RWPE2 (cell line): ENCODE measurements around the gene BAZ1A.

Experiments used
- ATAC-seq: fragments of 200-7000 bp; cut with Tn5 transposase; 3 replicates; pipeline ENCODE4 v1.9.1; 2021; ENCODE audit warnings: low read depth
- DNase-seq: peaks from one replicate; pipeline ENCODE4 v3.0.0-alpha.2; 2020; ENCODE audit warnings: low spot score
- H3K27ac ChIP-seq: fragments of 450-650 bp; 2 replicates; pipeline ENCODE4 v1.5.1; 2017; ENCODE audit warnings: mild to moderate bottlenecking; ENCODE audit not compliant: poor library complexity, severe bottlenecking
- H3K27me3 ChIP-seq: fragments of 250-450 bp; sonication (Bioruptor Pico); 2 replicates; pipeline ENCODE4 v1.5.1; 2021; ENCODE audit warnings: mild to moderate bottlenecking, moderate library complexity; ENCODE audit not compliant: insufficient read depth, poor library complexity, severe bottlenecking
- H3K36me3 ChIP-seq: fragments of 250-450 bp; sonication (Bioruptor Pico); 2 replicates; pipeline ENCODE4 v1.5.1; 2020; ENCODE audit warnings: low read depth, mild to moderate bottlenecking, moderate library complexity
- H3K4me1 ChIP-seq: fragments of 250-450 bp; sonication (Bioruptor Pico); 2 replicates; pipeline ENCODE4 v1.5.1; 2021; ENCODE audit warnings: mild to moderate bottlenecking, moderate library complexity; ENCODE audit not compliant: insufficient read depth, poor library complexity, severe bottlenecking
- H3K4me3 ChIP-seq: fragments of 250-450 bp; sonication (Bioruptor Pico); 2 replicates; pipeline ENCODE4 v1.5.1; 2021; ENCODE audit warnings: mild to moderate bottlenecking, moderate library complexity; ENCODE audit not compliant: severe bottlenecking
- H3K9me3 ChIP-seq: fragments of 250-450 bp; sonication (Bioruptor Pico); 2 replicates; pipeline ENCODE4 v1.5.1; 2021; ENCODE audit warnings: mild to moderate bottlenecking, moderate library complexity; ENCODE audit not compliant: severe bottlenecking
- CTCF ChIP-seq: fragments of 450-650 bp; IDR thresholded peaks from one replicate; pipeline ENCODE4 v1.5.1; 2017; ENCODE audit warnings: mild to moderate bottlenecking, moderate library complexity; ENCODE audit not compliant: poor library complexity, severe bottlenecking

The BAZ1A gene

GRCh38 chr14:34837801-34838322 lies 37.3 kb downstream of the BAZ1A start:
- H3K27ac ChIP-seq: no peak overlapping the region
- peaks cover 43% of the 10 kb centered on the region for H3K36me3 ChIP-seq
- no peak for TF ChIP-seq CTCF
- ATAC-seq (no peak), DNase-seq (no peak)
- H3K4me3 ChIP-seq: no peak overlapping the region
- H3K27me3 ChIP-seq: no peaks in the 10 kb centered on the region
- peaks cover 18% of the 10 kb centered on the region for H3K4me1 ChIP-seq
- H3K9me3 ChIP-seq: no peaks in the 10 kb centered on the region

GRCh38 chr14:34835312-34835711 lies 39.8 kb downstream of the BAZ1A start:
- no peak for ATAC-seq
- no peak for DNase-seq
- Histone ChIP-seq H3K27ac (no peak overlapping the region), H3K9me3 (no peaks in the 10 kb centered on the region), H3K4me1 (peaks cover 8% of the 10 kb centered on the region), H3K4me3 (no peak overlapping the region), H3K27me3 (no peaks in the 10 kb centered on the region), H3K36me3 (peaks cover 27% of the 10 kb centered on the region)
- no peak for TF ChIP-seq CTCF

GRCh38 chr14:34833549-34834523 lies 41.3 kb downstream of the BAZ1A start:
- no peaks in the 10 kb centered on the region for H3K27me3 ChIP-seq
- H3K4me1 ChIP-seq: peaks cover 8% of the 10 kb centered on the region
- peaks cover 20% of the 10 kb centered on the region for H3K36me3 ChIP-seq
- DNase-seq (no peak), ATAC-seq (no peak; the same call in 2 of the 3 replicates)
- no peak for TF ChIP-seq CTCF
- H3K4me3 ChIP-seq: no peak overlapping the region
- H3K27ac ChIP-seq: no peak overlapping the region
- H3K9me3 ChIP-seq: no peaks in the 10 kb centered on the region

- Histone ChIP-seq H3K4me3 (no peak overlapping the region), H3K27ac (no peak overlapping the region), H3K9me3 (no peaks in the 10 kb centered on the region), H3K4me1 (no peaks in the 10 kb centered on the region), H3K27me3 (no peaks in the 10 kb centered on the region), H3K36me3 (peaks cover 41% of the 10 kb centered on the region)
- TF ChIP-seq CTCF: no peak
- ATAC-seq (peak; percentile 88), DNase-seq (no peak)
Observed at GRCh38 chr14:34826661-34827060, 48.5 kb downstream of the BAZ1A start.

- no peaks in the 10 kb centered on the region for H3K4me1 ChIP-seq
- TF ChIP-seq CTCF: no peak
- no peak for DNase-seq
- peaks cover 50% of the 10 kb centered on the region for H3K36me3 ChIP-seq
- ATAC-seq: no peak
- H3K27ac ChIP-seq: no peak overlapping the region
- H3K9me3 ChIP-seq: no peaks in the 10 kb centered on the region
- no peak overlapping the region for H3K4me3 ChIP-seq
- no peaks in the 10 kb centered on the region for H3K27me3 ChIP-seq
Observed at GRCh38 chr14:34824826-34825225, 50.3 kb downstream of the BAZ1A start.
